ENCODE measurements around the gene COPZ2.
"Not testable (repeated sequence)": the region's sequence is repeated elsewhere in the genome, so short reads cannot be mapped to it uniquely, and the experiment has no call there.

The COPZ2 gene

GRCh38 chr17:48031966-48032365 is 5.6 kb downstream of the COPZ2 start:
- DNase-seq (ENCODE audit: low spot score in 2 of 2) = no peak
- no peak for ATAC-seq (ENCODE audit: low read depth)
- no peaks in the 10 kb centered on the region for H3K9me3 Mint-ChIP-seq
- H3K36me3 Mint-ChIP-seq = no peaks in the 10 kb centered on the region
- no peak overlapping the region for H3K4me3 Mint-ChIP-seq
- no peak overlapping the region for H3K27ac Mint-ChIP-seq
- H3K27me3 Mint-ChIP-seq = peaks cover 13% of the 10 kb centered on the region
- no peaks in the 10 kb centered on the region for H3K4me1 Mint-ChIP-seq

DNA sequence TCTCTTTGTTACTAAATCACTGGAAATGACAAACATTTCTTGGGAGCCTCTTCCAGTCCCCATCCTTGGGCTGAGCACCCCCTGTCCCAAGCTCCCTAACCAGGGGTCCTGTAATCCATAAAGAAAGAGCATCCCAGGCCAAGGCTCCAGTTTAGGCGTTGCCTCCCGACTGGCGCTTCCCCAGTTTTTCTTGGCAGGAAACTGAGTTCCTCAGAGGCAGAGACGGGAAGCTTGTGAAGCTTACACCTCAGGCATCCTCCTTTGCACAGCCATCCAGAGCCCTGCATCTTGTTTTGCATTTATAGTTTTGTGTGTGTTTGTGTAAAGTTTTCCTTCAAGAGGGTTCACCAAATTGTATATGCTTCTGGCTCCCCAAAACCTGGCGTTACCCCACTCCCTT is 7.1 kb downstream of the COPZ2 start:
- ATAC-seq (ENCODE audit: low read depth) = no peak
- Mint-ChIP-seq H3K4me1 (peaks cover 12% of the 10 kb centered on the region), H3K27me3 (peaks cover 9% of the 10 kb centered on the region), H3K27ac (no peak overlapping the region), H3K4me3 (no peak overlapping the region), H3K9me3 (no peaks in the 10 kb centered on the region), H3K36me3 (no peaks in the 10 kb centered on the region)
- no peak for DNase-seq (ENCODE audit: low spot score in 2 of 2)

DNA sequence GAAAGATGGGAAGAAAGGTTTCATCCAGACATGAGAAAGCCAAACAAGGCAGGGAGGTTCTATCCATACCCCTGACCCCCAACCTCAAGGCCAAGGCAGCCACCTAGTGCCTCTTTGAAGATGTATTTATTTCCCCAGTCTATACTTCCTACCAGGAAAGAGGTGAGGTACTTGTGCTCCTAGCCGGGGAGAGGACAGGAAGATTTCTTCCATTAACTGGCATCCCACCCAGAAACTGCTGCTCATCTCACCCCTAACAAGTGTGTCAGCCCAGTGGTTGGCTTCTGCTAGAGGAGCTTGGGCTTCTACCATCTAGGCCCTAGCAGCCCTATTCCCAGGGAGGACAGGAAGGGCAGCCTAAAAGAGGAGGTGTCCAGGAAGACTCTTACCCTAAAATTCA is 8.9 kb downstream of the COPZ2 start:
- Mint-ChIP-seq H3K36me3 (no peaks in the 10 kb centered on the region), H3K9me3 (no peaks in the 10 kb centered on the region), H3K4me1 (peaks cover 24% of the 10 kb centered on the region), H3K27ac (no peak overlapping the region), H3K27me3 (peaks cover 9% of the 10 kb centered on the region), H3K4me3 (no peak overlapping the region)
- ATAC-seq (ENCODE audit: low read depth) (no peak), DNase-seq (ENCODE audit: low spot score in 2 of 2) (no peak)

GRCh38 chr17:48027322-48027981 is 10.1 kb downstream of the COPZ2 start:
- ATAC-seq (ENCODE audit: low read depth) = no peak
- Mint-ChIP-seq H3K4me1 (peaks cover 27% of the 10 kb centered on the region), H3K9me3 (no peaks in the 10 kb centered on the region), H3K4me3 (no peak overlapping the region), H3K27ac (no peak overlapping the region), H3K27me3 (peaks cover 12% of the 10 kb centered on the region), H3K36me3 (no peaks in the 10 kb centered on the region)
- no peak for DNase-seq (ENCODE audit: low spot score in 2 of 2)

- ATAC-seq (ENCODE audit: low read depth) = peak; percentile 25
- peaks cover 10% of the 10 kb centered on the region for H3K27me3 Mint-ChIP-seq
Measured at GRCh38 chr17:48026502-48027321, 10.9 kb downstream of the COPZ2 start.

DNA sequence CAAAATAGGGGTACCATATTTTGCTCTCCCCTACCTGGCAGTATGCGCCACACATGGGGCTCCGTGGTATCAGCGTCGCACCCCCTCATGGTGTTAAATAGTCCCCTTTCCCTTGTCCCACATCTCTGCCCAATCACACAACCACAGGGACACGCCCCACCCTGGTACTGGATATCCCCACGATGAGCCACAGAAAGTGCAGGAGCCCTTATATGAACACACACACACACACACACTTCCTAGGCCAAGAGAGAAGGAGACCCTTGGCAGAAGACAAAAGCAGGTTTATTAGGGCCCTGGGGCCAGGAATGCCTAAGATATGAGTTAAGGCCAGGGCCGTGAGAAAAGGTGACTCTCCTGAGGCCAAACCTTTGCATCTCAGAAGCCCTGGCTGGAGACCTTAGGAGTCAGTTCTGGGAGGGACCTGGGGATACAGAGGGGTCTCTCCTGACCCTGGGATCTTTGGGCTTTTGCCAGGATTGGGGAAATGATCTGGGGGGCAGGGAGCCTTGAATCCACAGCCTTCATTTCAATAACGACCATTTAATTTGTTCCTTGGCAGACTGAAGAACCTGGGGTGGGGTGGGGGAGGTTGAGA is 11.6 kb downstream of the COPZ2 start:
- H3K4me1 Mint-ChIP-seq = peaks cover 30% of the 10 kb centered on the region
- peaks cover 9% of the 10 kb centered on the region for H3K27me3 Mint-ChIP-seq
- DNase-seq (ENCODE audit: low spot score in 2 of 2) (peak in 1 of 2 donors; percentile 25), ATAC-seq (ENCODE audit: low read depth) (no peak)
- H3K9me3 Mint-ChIP-seq = no peaks in the 10 kb centered on the region
- peak overlapping the region; percentile 84 for H3K4me3 Mint-ChIP-seq
- no peak overlapping the region for H3K27ac Mint-ChIP-seq
- H3K36me3 Mint-ChIP-seq = no peaks in the 10 kb centered on the region

More at GRCh38 chr17:48026502-48027321, 10.9 kb downstream of the COPZ2 start:
- H3K36me3 Mint-ChIP-seq = no peaks in the 10 kb centered on the region
- H3K4me3 Mint-ChIP-seq = peak overlapping the region; percentile 22
- no peak overlapping the region for H3K27ac Mint-ChIP-seq
- DNase-seq (ENCODE audit: low spot score in 2 of 2) = peak; percentile 74 to 78
- H3K9me3 Mint-ChIP-seq = no peaks in the 10 kb centered on the region
- peaks cover 30% of the 10 kb centered on the region for H3K4me1 Mint-ChIP-seq

DNA sequence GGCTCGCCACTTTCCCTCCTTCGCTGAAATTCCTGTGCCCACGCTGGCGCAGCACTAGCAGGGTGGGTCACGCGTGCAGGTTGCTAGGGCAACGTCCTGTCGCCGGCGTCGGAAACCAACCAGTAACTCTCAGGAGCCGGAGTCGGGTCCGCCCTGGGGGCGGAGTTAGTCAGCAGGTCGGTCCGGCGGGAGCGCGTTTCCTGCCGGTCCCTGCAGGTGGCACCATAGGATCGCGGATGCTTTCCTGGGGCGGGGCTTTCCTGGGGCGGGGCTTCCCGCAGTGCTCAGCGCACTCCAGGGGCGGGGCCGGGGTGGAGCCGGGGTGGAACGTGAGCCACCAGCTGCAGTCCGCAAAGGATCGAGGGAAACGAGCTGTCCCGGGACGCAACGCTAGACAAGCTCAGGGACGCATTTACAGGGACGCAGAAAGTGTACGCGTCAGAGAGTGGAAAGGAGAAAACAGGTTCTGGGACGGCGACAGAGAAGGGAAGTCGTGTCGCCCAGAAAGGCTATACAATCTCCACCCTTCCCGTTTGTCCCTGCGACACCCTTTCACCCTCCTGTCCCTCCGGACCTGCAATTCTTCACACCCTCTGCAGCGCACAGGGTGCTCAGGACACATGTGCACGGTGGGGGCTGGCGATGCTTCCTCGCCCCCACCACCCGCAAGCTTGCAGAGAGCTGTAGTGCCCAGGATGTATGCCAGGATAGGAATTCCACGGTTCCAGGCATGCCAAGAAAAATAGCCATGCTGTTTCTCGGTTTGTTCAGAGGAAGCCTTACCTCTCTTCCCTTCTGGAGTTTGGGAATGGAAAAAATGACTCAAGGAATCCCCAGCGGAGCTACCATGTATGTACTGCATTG is 12.3 kb downstream of the COPZ2 start:
- peaks cover 30% of the 10 kb centered on the region for H3K4me1 Mint-ChIP-seq
- peak overlapping the region; percentile 84 for H3K4me3 Mint-ChIP-seq
- DNase-seq (ENCODE audit: low spot score in 2 of 2) = peak; percentile 96 to 97
- H3K9me3 Mint-ChIP-seq = no peaks in the 10 kb centered on the region
- H3K36me3 Mint-ChIP-seq = no peaks in the 10 kb centered on the region
- H3K27me3 Mint-ChIP-seq = peaks cover 9% of the 10 kb centered on the region
- peak; percentile 86 for ATAC-seq (ENCODE audit: low read depth)
- H3K27ac Mint-ChIP-seq = peak overlapping the region; percentile 94

DNA sequence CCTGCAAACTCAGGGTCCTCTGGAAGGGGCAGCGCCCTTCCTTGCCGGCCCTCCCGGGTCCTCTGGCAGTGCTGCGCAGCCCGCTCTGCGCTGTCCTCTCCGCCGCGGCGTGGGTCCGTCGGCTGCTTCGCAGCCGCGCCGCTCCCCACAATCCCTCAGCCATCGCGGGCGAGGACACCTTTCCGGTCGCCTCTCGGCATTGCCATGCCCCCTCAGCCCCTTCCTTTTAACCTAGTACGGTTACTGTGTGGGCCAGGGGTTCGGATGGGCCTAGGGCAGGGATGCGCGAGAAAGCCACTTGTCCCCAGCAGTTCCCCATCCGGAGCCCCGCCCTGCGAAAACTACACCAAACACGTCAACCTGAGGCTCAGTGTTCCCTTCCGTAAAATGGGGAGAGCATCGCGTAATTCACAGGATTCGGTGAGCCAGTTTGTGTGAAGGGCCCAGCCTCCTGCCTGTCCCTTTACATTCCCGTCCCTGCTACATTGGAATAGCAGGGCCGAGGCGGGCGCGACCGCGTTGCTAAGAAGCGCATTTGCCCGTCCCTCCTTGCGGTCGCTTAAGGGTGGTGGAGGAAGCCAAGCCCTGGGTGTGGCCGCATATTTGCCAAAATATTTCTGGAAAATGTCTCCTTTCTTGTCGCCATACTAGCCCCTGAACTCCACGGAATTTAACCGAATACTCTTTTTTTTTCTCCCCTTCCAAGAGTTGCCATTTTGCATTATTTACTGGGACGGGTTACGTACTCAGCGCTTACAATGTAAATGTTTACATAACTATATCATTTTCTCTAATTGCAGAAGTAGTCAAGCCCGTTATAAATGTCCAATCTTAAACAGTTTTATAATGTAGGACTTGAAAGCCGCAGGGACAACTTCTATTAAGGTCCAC is 13.2 kb downstream of the COPZ2 start:
- Mint-ChIP-seq H3K27ac (peak overlapping the region; percentile 94), H3K4me1 (peaks cover 30% of the 10 kb centered on the region), H3K4me3 (peak overlapping the region; percentile 84), H3K9me3 (no peaks in the 10 kb centered on the region), H3K27me3 (peaks cover 9% of the 10 kb centered on the region), H3K36me3 (no peaks in the 10 kb centered on the region)
- ATAC-seq (ENCODE audit: low read depth) (peak; percentile 28), DNase-seq (ENCODE audit: low spot score in 2 of 2) (peak; percentile 44 to 54)

DNA sequence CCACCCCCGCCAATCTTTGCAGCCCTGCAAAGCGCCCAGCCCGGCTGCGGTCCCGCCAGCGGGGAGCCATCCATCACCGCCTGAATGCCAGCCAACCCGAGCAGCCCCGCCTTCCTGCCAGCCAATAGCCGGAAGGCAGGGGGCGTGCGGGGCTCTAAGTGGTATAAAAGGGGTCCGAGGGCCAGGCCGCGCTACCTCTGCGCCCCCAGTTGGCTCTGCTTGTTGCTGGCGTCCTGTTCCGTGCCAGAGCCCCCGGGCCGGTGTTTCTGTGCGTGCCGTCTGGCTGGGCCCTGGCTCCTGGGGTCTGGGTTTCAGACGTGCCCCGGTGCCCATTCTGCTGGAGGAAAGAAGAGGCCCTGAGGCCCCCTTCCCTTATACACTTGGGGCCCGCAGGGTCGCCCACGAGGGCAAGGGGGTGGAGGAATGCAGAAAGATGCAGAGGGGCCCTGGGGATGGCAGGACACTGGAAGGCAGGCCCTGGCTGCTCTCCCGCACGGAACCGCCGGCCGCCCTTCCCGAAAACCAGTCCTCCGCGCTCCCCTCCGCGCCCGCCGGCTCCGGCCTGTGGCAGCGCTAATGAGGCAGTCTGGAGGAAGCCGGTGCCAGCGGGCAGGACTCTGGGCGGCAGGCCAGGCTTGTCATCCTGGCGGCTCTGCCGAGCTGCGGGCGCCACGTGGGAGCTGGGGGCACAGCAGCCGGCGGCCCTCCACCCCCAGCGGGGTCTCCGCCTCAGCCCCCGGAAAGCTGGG is 14.0 kb downstream of the COPZ2 start:
- peak; percentile 10 for ATAC-seq (ENCODE audit: low read depth)
- H3K27ac Mint-ChIP-seq = peak overlapping the region; percentile 94
- peaks cover 30% of the 10 kb centered on the region for H3K4me1 Mint-ChIP-seq
- no peaks in the 10 kb centered on the region for H3K36me3 Mint-ChIP-seq
- peaks cover 9% of the 10 kb centered on the region for H3K27me3 Mint-ChIP-seq
- no peaks in the 10 kb centered on the region for H3K9me3 Mint-ChIP-seq
- peak; percentile 33 to 57 for DNase-seq (ENCODE audit: low spot score in 2 of 2)
- peak overlapping the region; percentile 84 for H3K4me3 Mint-ChIP-seq

DNA sequence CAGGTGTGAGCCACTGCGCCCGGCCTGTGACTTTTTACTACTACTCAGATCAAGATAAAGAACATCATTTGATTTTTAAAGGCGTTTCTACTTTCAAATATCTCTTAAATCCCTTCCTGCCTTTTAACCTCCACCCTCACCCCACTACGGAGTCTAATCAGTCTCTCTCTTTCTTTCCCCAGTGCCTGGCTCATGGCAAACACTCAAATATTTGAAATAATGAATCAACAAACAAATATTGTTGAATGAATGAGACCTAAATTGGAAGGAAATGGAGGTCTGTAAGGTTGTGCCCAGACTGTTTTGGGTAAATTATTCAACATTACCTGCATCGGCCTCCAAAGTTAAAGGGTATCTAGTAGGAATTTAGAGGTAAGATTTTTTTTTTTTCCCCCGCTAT is 14.7 kb downstream of the COPZ2 start:
- no peaks in the 10 kb centered on the region for H3K9me3 Mint-ChIP-seq
- H3K36me3 Mint-ChIP-seq = no peaks in the 10 kb centered on the region
- H3K27ac Mint-ChIP-seq = no peak overlapping the region
- H3K4me3 Mint-ChIP-seq = peak overlapping the region; percentile 17
- H3K27me3 Mint-ChIP-seq = peaks cover 9% of the 10 kb centered on the region
- ATAC-seq (ENCODE audit: low read depth) (no peak), DNase-seq (ENCODE audit: low spot score in 2 of 2) (no peak)
- peaks cover 32% of the 10 kb centered on the region for H3K4me1 Mint-ChIP-seq

GRCh38 chr17:48021934-48022333 is 15.7 kb downstream of the COPZ2 start:
- ATAC-seq (ENCODE audit: low read depth) (no peak), DNase-seq (ENCODE audit: low spot score in 2 of 2) (no peak)
- H3K9me3 Mint-ChIP-seq = no peaks in the 10 kb centered on the region
- H3K27me3 Mint-ChIP-seq = peaks cover 7% of the 10 kb centered on the region
- no peak overlapping the region for H3K4me3 Mint-ChIP-seq
- H3K27ac Mint-ChIP-seq = no peak overlapping the region
- H3K36me3 Mint-ChIP-seq = no peaks in the 10 kb centered on the region
- peaks cover 37% of the 10 kb centered on the region for H3K4me1 Mint-ChIP-seq

- H3K27me3 Mint-ChIP-seq; DNase-seq (ENCODE audit: low spot score in 2 of 2); H3K4me1 Mint-ChIP-seq; H3K4me3 Mint-ChIP-seq; H3K36me3 Mint-ChIP-seq; H3K9me3 Mint-ChIP-seq: not testable (repeated sequence)
- ATAC-seq (ENCODE audit: low read depth) = peak; percentile 16
- peak overlapping the region; percentile 78 for H3K27ac Mint-ChIP-seq
Measured at GRCh38 chr17:48017817-48018158, 19.8 kb downstream of the COPZ2 start.

Measured in memory B cell (primary cell).